Stimulated activated CD4-positive, alpha-beta T cell treated with anti-CD3 and anti-CD28 coated beads, Interleukin-2, amount 100 ng/mL, for 48 hours (primary cell): Measurements from ENCODE around the gene SLF1.

Experiments
- DNase-seq, 2 donors: peaks; one replicate each; pipeline ENCODE4 v3.0.0-alpha.2; 2020

The SLF1 gene

DNA sequence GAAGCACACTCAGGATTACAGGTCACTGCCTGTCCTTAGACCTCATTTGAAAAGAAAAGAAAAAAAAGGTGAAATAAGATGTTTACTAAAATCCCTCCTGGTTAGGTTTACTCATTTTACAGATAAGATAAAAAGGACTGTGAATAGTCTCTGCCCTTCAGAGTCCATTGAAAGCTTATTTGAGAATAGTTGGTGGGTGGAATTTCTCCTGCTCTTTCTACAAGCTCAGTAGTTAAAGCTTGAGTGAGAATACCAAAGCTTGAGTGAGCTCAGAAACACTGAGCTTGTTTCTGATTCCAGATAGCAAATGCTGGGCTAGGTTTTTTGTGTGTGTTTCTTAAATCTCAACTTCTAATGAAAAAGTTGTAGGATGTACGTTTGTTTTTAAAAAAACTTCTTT lies 106.7 kb downstream of the SLF1 start:
- no peak for DNase-seq

- no peak for DNase-seq
These were observed 113.0 kb downstream of the SLF1 start for GRCh38 chr5:94731471-94731870.

- no peak for DNase-seq
These were observed 118.0 kb downstream of the SLF1 start for GRCh38 chr5:94736498-94736897.

- no peak for DNase-seq
These were observed 121.8 kb downstream of the SLF1 start for GRCh38 chr5:94740286-94740685.

DNA sequence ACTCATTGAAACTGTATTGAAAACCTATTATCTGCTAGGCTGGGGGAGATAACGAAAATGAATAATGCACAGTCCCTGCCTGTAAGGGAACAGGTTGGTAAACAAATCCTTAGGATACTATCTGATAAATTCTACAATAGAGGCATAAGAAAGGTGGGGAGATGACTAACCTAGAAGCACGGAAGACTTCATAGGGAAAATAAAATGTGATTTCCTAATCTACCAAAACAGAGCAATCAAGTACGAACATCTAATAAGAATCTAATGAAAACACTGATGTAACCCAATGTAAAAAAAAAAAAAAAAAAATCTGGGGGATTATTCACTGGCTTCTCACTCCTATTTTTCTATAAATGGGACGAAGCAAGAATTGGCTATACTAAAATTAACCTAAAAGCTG lies 124.4 kb downstream of the SLF1 start:
- no peak for DNase-seq

- DNase-seq: no peak
These were observed 126.4 kb downstream of the SLF1 start for GRCh38 chr5:94744906-94745305.

DNA sequence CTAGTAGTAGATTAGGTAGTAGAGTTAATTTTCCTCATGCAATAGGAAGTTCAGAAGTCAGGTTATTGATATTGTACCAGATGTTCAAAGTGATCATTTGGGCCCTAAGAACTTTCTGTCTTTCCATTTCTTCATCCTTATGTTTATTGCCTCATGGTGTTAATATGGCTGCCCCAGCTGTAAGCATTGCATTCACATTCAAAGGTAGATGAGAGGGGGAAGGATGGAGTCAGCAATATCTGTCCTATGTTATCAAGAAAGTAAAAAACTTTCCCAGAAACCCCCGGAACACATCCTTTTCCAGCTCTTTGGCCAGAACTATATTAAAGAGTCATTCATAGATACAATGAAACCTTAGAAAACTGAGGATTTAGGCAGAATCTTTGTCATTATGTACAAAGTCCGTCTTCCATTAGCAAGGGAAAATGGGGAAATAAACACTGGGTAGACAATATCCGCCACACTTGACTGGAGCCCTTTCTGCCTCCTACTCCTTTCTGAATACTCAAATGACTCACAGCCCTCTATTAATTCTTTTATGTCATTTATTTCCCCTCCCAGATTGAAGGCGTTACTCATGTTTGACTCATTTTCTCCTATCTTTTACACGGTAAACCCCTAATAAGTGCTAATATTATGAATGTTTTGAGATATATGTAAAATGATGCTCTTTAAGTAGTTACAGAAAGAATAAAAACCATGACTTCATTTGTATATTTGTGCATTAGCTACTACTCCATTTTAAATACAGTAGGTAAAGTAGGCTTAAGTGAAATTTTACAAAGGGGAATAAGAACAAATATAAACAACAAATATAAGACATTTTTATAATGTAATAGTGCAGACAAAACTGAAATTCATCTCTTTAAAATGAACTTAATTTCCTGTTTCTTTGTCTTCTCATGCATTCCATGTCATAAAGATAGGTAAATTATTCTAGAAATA lies 127.6 kb downstream of the SLF1 start:
- DNase-seq: no peak

- no peak for DNase-seq
These were observed 128.3 kb downstream of the SLF1 start for GRCh38 chr5:94746731-94747124.
